Activated T-cell treated with anti-CD3 and anti-CD28 coated beads, Interleukin-2, amount 50 U/mL, for 1 hour (primary cell): ENCODE results near the gene PHC1.
"Not testable (repeated sequence)": the region's sequence is repeated elsewhere in the genome, so short reads cannot be mapped to it uniquely, and the experiment has no call there.

ENCODE experiments used
- DNase-seq: peaks from one replicate; pipeline ENCODE4 v3.0.0-alpha.2; 2020

Gene PHC1

GRCh38 chr12:8914033-8914715, at the start of gene PHC1:
Gene PHC1, plus strand, starts transcription at chr12:8914509. Its CDS starts 3,169 bp downstream, at chr12:8917678.
- DNase-seq, result peak; percentile 82

GRCh38 chr12:8866429-8866828, 47.9 kb upstream of the PHC1 start:
- DNase-seq, result no peak

GRCh38 chr12:8867009-8867408, 47.3 kb upstream of the PHC1 start:
- DNase-seq, result no peak

GRCh38 chr12:8867786-8868185, 46.5 kb upstream of the PHC1 start:
- DNase-seq, result no peak

- DNase-seq, result no peak
Observed at GRCh38 chr12:8870586-8870985, 43.7 kb upstream of the PHC1 start.

GRCh38 chr12:8871068-8871467, 43.2 kb upstream of the PHC1 start:
- no peak for DNase-seq

GRCh38 chr12:8876887-8877286, 37.4 kb upstream of the PHC1 start:
- no peak for DNase-seq

- no peak for DNase-seq
Observed at GRCh38 chr12:8886502-8887284, 27.6 kb upstream of the PHC1 start.

GRCh38 chr12:8887285-8887715, 27.0 kb upstream of the PHC1 start:
- DNase-seq, result no peak

GRCh38 chr12:8890313-8891085, 23.8 kb upstream of the PHC1 start:
- peak; percentile 57 for DNase-seq

GRCh38 chr12:8891976-8892375, 22.3 kb upstream of the PHC1 start:
- no peak for DNase-seq

GRCh38 chr12:8894378-8894777, 19.9 kb upstream of the PHC1 start:
- DNase-seq, result no peak

- no peak for DNase-seq
Observed at GRCh38 chr12:8894986-8895385, 19.3 kb upstream of the PHC1 start.

- no peak for DNase-seq
Observed at GRCh38 chr12:8897081-8897480, 17.2 kb upstream of the PHC1 start.

- no peak for DNase-seq
Observed at GRCh38 chr12:8899830-8900229, 14.5 kb upstream of the PHC1 start.

GRCh38 chr12:8902703-8903102, 11.6 kb upstream of the PHC1 start:
- DNase-seq, result not testable (repeated sequence)

- DNase-seq, result no peak
Observed at GRCh38 chr12:8903646-8904045, 10.7 kb upstream of the PHC1 start.

GRCh38 chr12:8904665-8905064, 9.6 kb upstream of the PHC1 start:
- DNase-seq, result no peak

- DNase-seq, result no peak
Observed at GRCh38 chr12:8905546-8905945, 8.8 kb upstream of the PHC1 start.

GRCh38 chr12:8906266-8907180, 7.8 kb upstream of the PHC1 start:
- DNase-seq, result no peak

GRCh38 chr12:8907513-8907912, 6.8 kb upstream of the PHC1 start:
- no peak for DNase-seq

- DNase-seq, result no peak
Observed at GRCh38 chr12:8909752-8910151, 4.6 kb upstream of the PHC1 start.
